SK-N-SH (cell line): Measurements from ENCODE around the gene CLSTN2. TPM values are rescaled to one million over a fixed set of nuclear protein-coding genes. Genes with fewer than 3 reads are reported as not detected.

Experiments
- CTCF ChIA-PET: fragments of 300-600, 350-600 bp; formaldehyde crosslinking; extraction: SDS; loops from one replicate; lab custom pipeline; 2021; lab: Yijun Ruan, JAX
- POLR2A ChIA-PET: fragments of 350-600 bp; sonication (Branson Sonifier 250); formaldehyde crosslinking; extraction: SDS; loops from one replicate; lab custom pipeline; 2020; ENCODE audit warnings: antibody characterized with exemption, inconsistent platforms; lab: Yijun Ruan, JAX
- DNase-seq: peaks from one replicate; pipeline ENCODE4 v3.0.0; 2012
- H2AFZ ChIP-seq: fragments of 200-600 bp; sonication (generic); 2 replicates; pipeline ENCODE4 v1.8.1; 2016; ENCODE audit warnings: antibody characterized with exemption, mild to moderate bottlenecking, low read depth
- H3F3A ChIP-seq: fragments of 200-600 bp; sonication (generic); replicated peaks from 2 replicates; pipeline ENCODE3; 2016; ENCODE audit warnings: antibody characterized with exemption, mild to moderate bottlenecking; ENCODE audit not compliant: insufficient read depth
- H3K27ac ChIP-seq, 2 experiments: fragments of 200-500 bp in 1 of 2; fragments of 200-600 bp in 1 of 2; sonication (Bioruptor generic) in 1 of 2; sonication (generic), shearing (Covaris generic) in 1 of 2; 2 replicates each; pipeline versions ENCODE4 v1.5.1 to v1.6.1; 2014 to 2016; ENCODE audit warnings: low read depth in 2 of 2, inconsistent platforms in 1 of 2, low read length in 1 of 2, mild to moderate bottlenecking in 1 of 2, mixed read lengths in 1 of 2
- H3K27me3 ChIP-seq: fragments of 200-600 bp; sonication (generic), shearing (Covaris generic); 2 replicates; pipeline ENCODE4 v1.6.1; 2016; ENCODE audit warnings: mixed run types; ENCODE audit not compliant: insufficient read depth
- H3K36me3 ChIP-seq, 2 experiments: fragments of 200-500 bp in 1 of 2; fragments of 200-600 bp in 1 of 2; sonication (Bioruptor generic) in 1 of 2; sonication (generic) in 1 of 2; replicated peaks in 1 of 2; 2 replicates each; pipeline versions ENCODE3 to v1.5.1; 2014 to 2016; ENCODE audit warnings: low read length in 1 of 2, mild to moderate bottlenecking in 1 of 2; ENCODE audit not compliant: insufficient read depth in 2 of 2, control insufficient read depth in 1 of 2
- H3K4me1 ChIP-seq, 2 experiments: fragments of 200-500 bp in 1 of 2; fragments of 200-600 bp in 1 of 2; sonication (Bioruptor generic) in 1 of 2; sonication (generic), shearing (Covaris generic) in 1 of 2; 2 replicates each; pipeline versions ENCODE4 v1.5.1 to v1.6.1; 2014 to 2016; ENCODE audit warnings: low read depth in 1 of 2, low read length in 1 of 2, mixed run types in 1 of 2; ENCODE audit not compliant: insufficient read depth in 2 of 2, control insufficient read depth in 1 of 2
- H3K4me2 ChIP-seq: fragments of 200-600 bp; sonication (generic), shearing (Covaris generic); 2 replicates; pipeline ENCODE4 v1.6.1; 2017; ENCODE audit warnings: mixed run types
- H3K4me3 ChIP-seq, 2 experiments: fragments of 200-500 bp in 1 of 2; fragments of 200-600 bp in 1 of 2; sonication (Bioruptor generic) in 1 of 2; sonication (generic), shearing (Covaris generic) in 1 of 2; 2 replicates each; pipeline versions ENCODE4 v1.5.1 to v1.8.1; 2014 to 2016; ENCODE audit warnings: low read depth in 2 of 2, inconsistent platforms in 1 of 2, low read length in 1 of 2, mild to moderate bottlenecking in 1 of 2, mixed read lengths in 1 of 2, moderate library complexity in 1 of 2
- H3K79me2 ChIP-seq: fragments of 200-600 bp; sonication (generic); 2 replicates; pipeline ENCODE4 v1.8.1; 2017; ENCODE audit warnings: mild to moderate bottlenecking; ENCODE audit not compliant: insufficient read depth
- H3K9ac ChIP-seq: fragments of 200-600 bp; sonication (generic); 2 replicates; pipeline ENCODE4 v1.6.1; 2017; ENCODE audit warnings: mixed run types
- H3K9me2 ChIP-seq: fragments of 200-600 bp; sonication (generic); 2 replicates; pipeline ENCODE4 v1.6.1; 2017; ENCODE audit warnings: mixed run types
- H3K9me3 ChIP-seq: fragments of 200-600 bp; sonication (generic); 2 replicates; pipeline ENCODE4 v1.6.1; 2017; ENCODE audit warnings: mixed run types, mild to moderate bottlenecking, moderate library complexity
- H4K20me1 ChIP-seq: fragments of 200-600 bp; sonication (generic); 2 replicates; pipeline ENCODE4 v1.6.1; 2017; ENCODE audit warnings: mild to moderate bottlenecking, mixed run types; ENCODE audit not compliant: insufficient read depth
- ELF1 ChIP-seq: IDR thresholded peaks from 2 replicates; pipeline ENCODE4 v1.4.0; 2012
- EP300 ChIP-seq, 2 experiments: IDR thresholded peaks; 2 replicates each; pipeline versions ENCODE4 v1.4.0 to v1.6.1; 2012; ENCODE audit warnings: borderline replicate concordance in 1 of 2, low read depth in 1 of 2, low read length in 1 of 2
- FOXM1 ChIP-seq: IDR thresholded peaks from 2 replicates; pipeline ENCODE4 v1.4.0; 2012; ENCODE audit warnings: low read depth, mild to moderate bottlenecking
- GATA2 ChIP-seq: sonication (generic); formaldehyde crosslinking; IDR thresholded peaks from 2 replicates; pipeline ENCODE4 v1.5.0; 2020; ENCODE audit warnings: mild to moderate bottlenecking, missing genetic modification reagents
- IRF3 ChIP-seq: fragments of 150-350 bp; IDR thresholded peaks from 2 replicates; pipeline ENCODE4 v1.6.1; 2016; ENCODE audit warnings: mild to moderate bottlenecking, low read depth, low read length
- JUND ChIP-seq: IDR thresholded peaks from 2 replicates; pipeline ENCODE4 v1.4.0; 2012
- MXI1 ChIP-seq: IDR thresholded peaks from 2 replicates; pipeline ENCODE4 v1.6.1; 2012; ENCODE audit warnings: mild to moderate bottlenecking, low read depth, low read length, improper control_type of control experiment
- RAD21 ChIP-seq: IDR thresholded peaks from 2 replicates; pipeline ENCODE4 v1.6.1; 2012; ENCODE audit warnings: mild to moderate bottlenecking, low read length
- REST ChIP-seq: IDR thresholded peaks from 2 replicates; pipeline ENCODE4 v1.6.1; 2012; ENCODE audit warnings: mild to moderate bottlenecking, low read depth, low read length, moderate library complexity
- SIN3A ChIP-seq: IDR thresholded peaks from 2 replicates; pipeline ENCODE4 v1.6.1; 2012; ENCODE audit warnings: low read depth, mild to moderate bottlenecking, low read length, moderate library complexity, borderline replicate concordance
- USF1 ChIP-seq: IDR thresholded peaks from 2 replicates; pipeline ENCODE4 v1.4.0; 2012; ENCODE audit warnings: low read depth, borderline replicate concordance
- USF2 ChIP-seq: fragments of 150-350 bp; IDR thresholded peaks from 2 replicates; pipeline ENCODE4 v1.6.1; 2017; ENCODE audit warnings: antibody characterized with exemption, low read length, low read depth, borderline replicate concordance
- WGBS: methylation state at CpG from one replicate; pipeline ENCODE4 v1.1.6; 2017; ENCODE audit warnings: low lambda C conversion rate; 5-methylcytosine and 5-hydroxymethylcytosine counted together
- polyA plus RNA-seq, 3 experiments: library from polyadenylated mRNA; depleted of rRNA; stranded (reverse); fragments of >200 nt; gene quantifications; 2 replicates each; pipeline ENCODE4 v1.2.3, GENCODE V29; 2012

CLSTN2 gene
- polyA plus RNA-seq, 1 of the 3 experiments (the other 2 are of a cell fraction): 0.02 TPM

- TF ChIP-seq REST: no peak
Measured at GRCh38 chr3:140586311-140586710, 651.3 kb downstream of the CLSTN2 start (continued).

GRCh38 chr3:140588558-140588957 lies 653.6 kb downstream of the CLSTN2 start:
- Histone ChIP-seq H2AFZ (no peak overlapping the region), H3F3A (no peaks in the 10 kb centered on the region), H3K9ac (no peak overlapping the region), H3K9me2 (no peaks in the 10 kb centered on the region), H3K36me3 (no peaks in the 10 kb centered on the region), H4K20me1 (no peaks in the 10 kb centered on the region), H3K4me1 (no peaks in the 10 kb centered on the region), H3K4me3 (no peak overlapping the region), H3K27ac (no peak overlapping the region), H3K79me2 (no peaks in the 10 kb centered on the region), H3K27me3 (no peaks in the 10 kb centered on the region), H3K4me2 (no peak overlapping the region), H3K9me3 (no peaks in the 10 kb centered on the region)
- 2% methylated on average over 3 of the region's 3 CpGs for WGBS
- no peak for DNase-seq
- ChIA-PET CTCF (no interaction called here), POLR2A (no interaction called here)
- TF ChIP-seq IRF3 (no peak), ELF1 (no peak), USF2 (no peak), MXI1 (no peak), EP300 (IDR thresholded peaks at IDR 0.05; ENCODE audit: borderline replicate concordance in 1 of 2, low read depth in 1 of 2, low read length in 1 of 2) (no peak), GATA2 (CRISPR knock-in tag) (no peak), SIN3A (no peak), RAD21 (no peak), JUND (no peak), USF1 (no peak), REST (no peak), FOXM1 (no peak)
